Ovary (tissue), 3 donors: Measurements from ENCODE around the gene EXD3.

ENCODE experiments used
- CTCF ChIP-seq, 3 donors: fragments of 450-650 bp in 2 of 3; fragments of 200-600 bp in 1 of 3; IDR thresholded peaks; one replicate each; pipeline versions ENCODE4 v1.5.1 to v1.8.0; 2016 to 2022; ENCODE audit warnings: antibody characterized with exemption in 3 of 3, mild to moderate bottlenecking in 1 of 3
- EP300 ChIP-seq: sonication (generic); formaldehyde crosslinking; IDR thresholded peaks from one replicate; pipeline ENCODE4 v1.6.1; 2017; ENCODE audit warnings: antibody characterized with exemption
- donor health status: DM: no; HTN: no; CAD: no.

DNA sequence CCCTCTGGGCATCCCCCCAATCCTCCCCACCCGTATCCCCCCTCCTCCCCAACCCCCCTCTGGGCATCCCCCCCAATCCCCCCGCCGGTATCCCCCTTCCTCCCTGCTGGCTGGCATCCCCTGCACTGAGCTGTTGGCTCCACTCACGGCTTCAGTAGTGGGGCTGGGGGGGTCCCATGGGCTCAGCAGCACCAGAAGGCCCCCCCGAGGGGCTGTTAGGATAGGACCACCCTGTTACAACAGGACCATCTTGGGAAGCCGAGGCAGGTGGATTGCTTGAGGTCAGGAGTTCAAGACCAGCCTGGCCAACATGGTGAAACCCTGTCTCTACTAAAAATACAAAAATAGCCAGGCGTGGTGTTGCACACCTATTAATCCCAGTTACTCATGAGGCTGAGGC lies 42.4 kb downstream of the EXD3 start:
- no peak for TF ChIP-seq EP300
- TF ChIP-seq CTCF (IDR thresholded peaks at IDR 0.05): no peak
